ENCODE data around the gene RAPGEF3.

The RAPGEF3 gene

GRCh38 chr12:47714826-47715386 is 43.8 kb downstream of the RAPGEF3 start:
- H3K27me3 ChIP-seq (ENCODE audit: insufficient read depth, insufficient read length) = no peaks in the 10 kb centered on the region
- no peak for DNase-seq (ENCODE audit: low read depth, low spot score)
- H3K4me1 ChIP-seq (ENCODE audit: insufficient read depth, insufficient read length) = peaks cover 3% of the 10 kb centered on the region
- H3K36me3 ChIP-seq (ENCODE audit: insufficient read depth, insufficient read length, low read length) = peaks cover 3% of the 10 kb centered on the region
- H3K4me3 ChIP-seq (ENCODE audit: insufficient read length, low read depth) = no peak overlapping the region
- H3K9me3 ChIP-seq (ENCODE audit: insufficient read depth, low read length) = no peaks in the 10 kb centered on the region
- H3K9ac ChIP-seq (ENCODE audit: insufficient read length, low read depth) = no peak overlapping the region
- no peak for TF ChIP-seq ZNF274 (IDR thresholded peaks at IDR 0.05; ENCODE audit: low read depth, low read length)
- TF ChIP-seq SUZ12 (IDR thresholded peaks at IDR 0.05; ENCODE audit: extremely low read depth, insufficient read depth, insufficient read length) = no peak
- TF ChIP-seq YY1 (IDR thresholded peaks at IDR 0.05; ENCODE audit: insufficient read depth, insufficient read length) = no peak

- H3K27me3 ChIP-seq (ENCODE audit: insufficient read depth, insufficient read length) = no peaks in the 10 kb centered on the region
- H3K4me3 ChIP-seq (ENCODE audit: insufficient read length, low read depth) = no peak overlapping the region
- no peaks in the 10 kb centered on the region for H3K36me3 ChIP-seq (ENCODE audit: insufficient read depth, insufficient read length, low read length)
- no peaks in the 10 kb centered on the region for H3K4me1 ChIP-seq (ENCODE audit: insufficient read depth, insufficient read length)
- H3K9ac ChIP-seq (ENCODE audit: insufficient read length, low read depth) = no peak overlapping the region
- H3K9me3 ChIP-seq (ENCODE audit: insufficient read depth, low read length) = no peaks in the 10 kb centered on the region
- DNase-seq (ENCODE audit: low read depth, low spot score) = no peak
- TF ChIP-seq ZNF274 (IDR thresholded peaks at IDR 0.05; ENCODE audit: low read depth, low read length) (no peak), YY1 (IDR thresholded peaks at IDR 0.05; ENCODE audit: insufficient read depth, insufficient read length) (no peak), SUZ12 (IDR thresholded peaks at IDR 0.05; ENCODE audit: extremely low read depth, insufficient read depth, insufficient read length) (no peak)
These were observed 46.5 kb downstream of the RAPGEF3 start for GRCh38 chr12:47712171-47712570.

- TF ChIP-seq YY1 (IDR thresholded peaks at IDR 0.05; ENCODE audit: insufficient read depth, insufficient read length) = no peak
- Histone ChIP-seq H3K9me3 (ENCODE audit: insufficient read depth, low read length) (no peaks in the 10 kb centered on the region), H3K27me3 (ENCODE audit: insufficient read depth, insufficient read length) (no peaks in the 10 kb centered on the region), H3K4me3 (ENCODE audit: insufficient read length, low read depth) (no peak overlapping the region), H3K4me1 (ENCODE audit: insufficient read depth, insufficient read length) (no peaks in the 10 kb centered on the region), H3K9ac (ENCODE audit: insufficient read length, low read depth) (no peak overlapping the region), H3K36me3 (ENCODE audit: insufficient read depth, insufficient read length, low read length) (no peaks in the 10 kb centered on the region)
- no peak for DNase-seq (ENCODE audit: low read depth, low spot score)
These were observed 47.2 kb downstream of the RAPGEF3 start for GRCh38 chr12:47711448-47711847.

GRCh38 chr12:47710278-47710677 is 48.4 kb downstream of the RAPGEF3 start:
- TF ChIP-seq YY1 (IDR thresholded peaks at IDR 0.05; ENCODE audit: insufficient read depth, insufficient read length) (no peak), ZNF274 (IDR thresholded peaks at IDR 0.05; ENCODE audit: low read depth, low read length) (no peak), SUZ12 (IDR thresholded peaks at IDR 0.05; ENCODE audit: extremely low read depth, insufficient read depth, insufficient read length) (no peak)

GRCh38 chr12:47709671-47710070 is 49.0 kb downstream of the RAPGEF3 start:
- no peak overlapping the region for H3K4me3 ChIP-seq (ENCODE audit: insufficient read length, low read depth)
- TF ChIP-seq YY1 (IDR thresholded peaks at IDR 0.05; ENCODE audit: insufficient read depth, insufficient read length) = no peak
- TF ChIP-seq ZNF274 (IDR thresholded peaks at IDR 0.05; ENCODE audit: low read depth, low read length) = no peak
- no peak for TF ChIP-seq SUZ12 (IDR thresholded peaks at IDR 0.05; ENCODE audit: extremely low read depth, insufficient read depth, insufficient read length)
- no peak for DNase-seq (ENCODE audit: low read depth, low spot score)

More at GRCh38 chr12:47710278-47710677, 48.4 kb downstream of the RAPGEF3 start:
- no peaks in the 10 kb centered on the region for H3K27me3 ChIP-seq (ENCODE audit: insufficient read depth, insufficient read length)
- no peaks in the 10 kb centered on the region for H3K36me3 ChIP-seq (ENCODE audit: insufficient read depth, insufficient read length, low read length)
- no peak for DNase-seq (ENCODE audit: low read depth, low spot score)
- no peaks in the 10 kb centered on the region for H3K4me1 ChIP-seq (ENCODE audit: insufficient read depth, insufficient read length)
- H3K4me3 ChIP-seq (ENCODE audit: insufficient read length, low read depth) = no peak overlapping the region
- no peaks in the 10 kb centered on the region for H3K9me3 ChIP-seq (ENCODE audit: insufficient read depth, low read length)
- H3K9ac ChIP-seq (ENCODE audit: insufficient read length, low read depth) = no peak overlapping the region

GRCh38 chr12:47709237-47709636 is 49.4 kb downstream of the RAPGEF3 start:
- DNase-seq (ENCODE audit: low read depth, low spot score) = no peak
- TF ChIP-seq SUZ12 (IDR thresholded peaks at IDR 0.05; ENCODE audit: extremely low read depth, insufficient read depth, insufficient read length) (no peak), YY1 (IDR thresholded peaks at IDR 0.05; ENCODE audit: insufficient read depth, insufficient read length) (no peak), ZNF274 (IDR thresholded peaks at IDR 0.05; ENCODE audit: low read depth, low read length) (no peak)
- Histone ChIP-seq H3K36me3 (ENCODE audit: insufficient read depth, insufficient read length, low read length) (no peaks in the 10 kb centered on the region), H3K9ac (ENCODE audit: insufficient read length, low read depth) (no peak overlapping the region), H3K9me3 (ENCODE audit: insufficient read depth, low read length) (no peaks in the 10 kb centered on the region), H3K4me1 (ENCODE audit: insufficient read depth, insufficient read length) (no peaks in the 10 kb centered on the region), H3K4me3 (ENCODE audit: insufficient read length, low read depth) (no peak overlapping the region), H3K27me3 (ENCODE audit: insufficient read depth, insufficient read length) (no peaks in the 10 kb centered on the region)

More at GRCh38 chr12:47709671-47710070, 49.0 kb downstream of the RAPGEF3 start:
- no peaks in the 10 kb centered on the region for H3K4me1 ChIP-seq (ENCODE audit: insufficient read depth, insufficient read length)
- H3K36me3 ChIP-seq (ENCODE audit: insufficient read depth, insufficient read length, low read length) = no peaks in the 10 kb centered on the region
- no peaks in the 10 kb centered on the region for H3K9me3 ChIP-seq (ENCODE audit: insufficient read depth, low read length)
- H3K9ac ChIP-seq (ENCODE audit: insufficient read length, low read depth) = no peak overlapping the region
- H3K27me3 ChIP-seq (ENCODE audit: insufficient read depth, insufficient read length) = no peaks in the 10 kb centered on the region

GRCh38 chr12:47707905-47708543 is 50.7 kb downstream of the RAPGEF3 start:
- H3K9me3 ChIP-seq (ENCODE audit: insufficient read depth, low read length) = no peaks in the 10 kb centered on the region
- H3K36me3 ChIP-seq (ENCODE audit: insufficient read depth, insufficient read length, low read length) = peaks cover 6% of the 10 kb centered on the region
- no peak overlapping the region for H3K9ac ChIP-seq (ENCODE audit: insufficient read length, low read depth)
- no peak overlapping the region for H3K4me3 ChIP-seq (ENCODE audit: insufficient read length, low read depth)
- H3K27me3 ChIP-seq (ENCODE audit: insufficient read depth, insufficient read length) = no peaks in the 10 kb centered on the region
- no peak for DNase-seq (ENCODE audit: low read depth, low spot score)
- no peaks in the 10 kb centered on the region for H3K4me1 ChIP-seq (ENCODE audit: insufficient read depth, insufficient read length)
- TF ChIP-seq SUZ12 (IDR thresholded peaks at IDR 0.05; ENCODE audit: extremely low read depth, insufficient read depth, insufficient read length) = no peak
- TF ChIP-seq YY1 (IDR thresholded peaks at IDR 0.05; ENCODE audit: insufficient read depth, insufficient read length) = no peak
- TF ChIP-seq ZNF274 (IDR thresholded peaks at IDR 0.05; ENCODE audit: low read depth, low read length) = no peak
